B cell (primary cell): Measurements from ENCODE around the gene AMBN. TPM values are rescaled to one million over a fixed set of nuclear protein-coding genes. Genes with fewer than 3 reads are reported as not detected.
A peak's percentile ranks its signal among the peaks of the same experiment; 100 is the strongest.

Source experiments
- ATAC-seq: fragments of 200-7000 bp; cut with Tn5 transposase; one replicate; pipeline ENCODE4 v1.10.0; 2021; ENCODE audit warnings: low read depth, mild to moderate bottlenecking, moderate number of reproducible peaks, moderate library complexity
- CTCF ChIA-PET: fragments of 350-600 bp; sonication (Branson Sonifier 250); formaldehyde crosslinking; loops from one replicate; lab custom pipeline; 2021; ENCODE audit warnings: antibody characterized with exemption, inconsistent platforms; lab: Charles Lee
- POLR2A ChIA-PET: fragments of 350-600 bp; sonication (Branson Sonifier 250); formaldehyde crosslinking; loops from one replicate; lab custom pipeline; 2021; ENCODE audit warnings: antibody characterized with exemption; lab: Charles Lee
- DNase-seq: peaks from one replicate; pipeline ENCODE4 v3.0.0; 2013
- H2AFZ ChIP-seq: 2 replicates; pipeline ENCODE4 v1.6.1; 2012; ENCODE audit warnings: mild to moderate bottlenecking, low read depth, low read length; ENCODE audit not compliant: insufficient read depth, poor library complexity, severe bottlenecking
- H3K27ac ChIP-seq, 2 donors: 1 replicate in 1 of 2; 2 replicates in 1 of 2; pipeline ENCODE4 v1.5.1; 2012 to 2013; ENCODE audit warnings: low read length in 2 of 2, mild to moderate bottlenecking in 2 of 2, moderate library complexity in 1 of 2
- H3K27me3 ChIP-seq, 4 experiments: fragments of 200-600 bp in 1 of 4; sonication (generic) in 1 of 4; replicated peaks in 1 of 4; 1 replicate in 2 of 4; 2 replicates in 2 of 4; pipeline versions ENCODE4 v1.6.1 to v1.7.0; 2013 to 2016; ENCODE audit warnings: low read length in 3 of 4, mild to moderate bottlenecking in 2 of 4, mixed read lengths in 1 of 4, moderate library complexity in 1 of 4; ENCODE audit not compliant: insufficient read depth in 4 of 4, control insufficient read depth in 3 of 4; ENCODE audit errors: control extremely low read depth in 1 of 4
- H3K36me3 ChIP-seq, 2 experiments: replicated peaks in 1 of 2; 1 replicate in 1 of 2; 2 replicates in 1 of 2; pipeline versions ENCODE4 v1.6.1 to v1.7.1; 2013; ENCODE audit warnings: low read length in 1 of 2; ENCODE audit not compliant: insufficient read depth in 2 of 2, control insufficient read depth in 1 of 2; ENCODE audit errors: control extremely low read depth in 1 of 2, extremely low read depth in 1 of 2
- H3K4me1 ChIP-seq, 2 donors: fragments of 200-600 bp in 1 of 2; sonication (generic) in 1 of 2; 1 replicate in 1 of 2; 2 replicates in 1 of 2; pipeline versions ENCODE4 v1.5.1 to v1.6.1; 2013 to 2017; ENCODE audit warnings: low read length in 2 of 2; ENCODE audit not compliant: control insufficient read depth in 2 of 2, insufficient read depth in 2 of 2
- H3K4me2 ChIP-seq: replicated peaks from 2 replicates; pipeline ENCODE3; 2012; ENCODE audit warnings: mild to moderate bottlenecking, low read depth, low read length; ENCODE audit not compliant: poor library complexity, severe bottlenecking
- H3K4me3 ChIP-seq, 5 experiments: fragments of 200-600 bp in 1 of 5; sonication (generic) in 1 of 5; 1 replicate in 3 of 5; 2 replicates in 2 of 5; pipeline versions ENCODE4 v1.5.1 to v1.7.0; 2011 to 2016; ENCODE audit warnings: low read length in 4 of 5, mild to moderate bottlenecking in 4 of 5, low read depth in 2 of 5, control low read depth in 1 of 5, moderate library complexity in 1 of 5; ENCODE audit not compliant: insufficient read depth in 1 of 5; ENCODE audit errors: control extremely low read depth in 1 of 5, extremely low read depth in 1 of 5
- H3K79me2 ChIP-seq: fragments of 200-600 bp; sonication (generic); one replicate; pipeline ENCODE4 v1.6.0; 2016; ENCODE audit warnings: low read length; ENCODE audit not compliant: control insufficient read depth, insufficient read depth
- H3K9ac ChIP-seq: fragments of 200-600 bp; sonication (generic); 2 replicates; pipeline ENCODE4 v1.6.1; 2017; ENCODE audit warnings: mild to moderate bottlenecking, low read length, moderate library complexity
- H3K9me3 ChIP-seq, 3 donors: one replicate each; pipeline versions ENCODE4 v1.6.1 to v1.7.1; 2013; ENCODE audit warnings: low read length in 2 of 3; ENCODE audit not compliant: control insufficient read depth in 2 of 3, insufficient read depth in 1 of 3; ENCODE audit errors: control extremely low read depth in 1 of 3
- H4K20me1 ChIP-seq: 2 replicates; pipeline ENCODE4 v1.6.0; 2012; ENCODE audit warnings: mild to moderate bottlenecking, low read length; ENCODE audit not compliant: insufficient read depth, control insufficient read depth, poor library complexity, severe bottlenecking
- H3K27ac Mint-ChIP-seq: one replicate; pipeline ENCODE4 v1.8.0; 2021; ENCODE audit warnings: mixed read lengths
- H3K27me3 Mint-ChIP-seq: one replicate; pipeline ENCODE4 v1.8.0; 2021; ENCODE audit warnings: mixed read lengths
- H3K4me1 Mint-ChIP-seq: one replicate; pipeline ENCODE4 v1.8.0; 2021; ENCODE audit warnings: mixed read lengths
- H3K4me3 Mint-ChIP-seq: one replicate; pipeline ENCODE4 v1.8.0; 2021; ENCODE audit warnings: mixed read lengths
- H3K9me3 Mint-ChIP-seq: one replicate; pipeline ENCODE4 v1.8.0; 2022; ENCODE audit warnings: mixed read lengths; ENCODE audit not compliant: insufficient read depth
- CTCF ChIP-seq: fragments of 200-600 bp; IDR thresholded peaks from one replicate; pipeline ENCODE4 v1.8.0; 2022; ENCODE audit warnings: antibody characterized with exemption, mild to moderate bottlenecking
- EZH2 ChIP-seq: IDR thresholded peaks from 2 replicates; pipeline ENCODE4 v1.6.1; 2012; ENCODE audit warnings: borderline replicate concordance, low read depth, mild to moderate bottlenecking, moderate library complexity, low read length; ENCODE audit not compliant: insufficient read depth, poor library complexity, severe bottlenecking
- WGBS: methylation state at CpG from one replicate; pipeline ENCODE4 v1.1.5; 2013; ENCODE audit warnings: missing lambda C conversion rate; ENCODE audit not compliant: insufficient coverage; 5-methylcytosine and 5-hydroxymethylcytosine counted together
- intact Hi-C: fragments of 100-400 bp; cut with micrococcal nuclease; formaldehyde crosslinking; loops from one replicate; pipeline ENCODE4 v1.10.0; 2022
- polyA plus RNA-seq: library from polyadenylated mRNA; depleted of rRNA; stranded (reverse); fragments of >200 nt; gene quantifications from 2 replicates; pipeline ENCODE4 v1.2.3, GENCODE V29; 2012
- total RNA-seq, 2 donors: library from RNA; stranded (reverse); fragments of 120-200 nt in 1 of 2; gene quantifications; 1 replicate in 1 of 2; 2 replicates in 1 of 2; pipeline versions ENCODE4 v1.2.3 to v1.2.4, GENCODE V29; 2013 to 2022

Gene AMBN
- total and polyA plus RNA-seq, 2 donors (not counting 1 experiment from before 2014, with no cell fraction given), result not detected

- Histone ChIP-seq H3K4me3 (peak overlapping the region in 1 of 5 experiments; percentile 21), H3K9ac (peak overlapping the region; percentile 35), H3K4me2 (peak overlapping the region; percentile 56), H2AFZ (peak overlapping the region; percentile 40), H3K9me3 (no peaks in the 10 kb centered on the region), H3K36me3 (no peaks in the 10 kb centered on the region), H3K27ac (peak overlapping the region in 1 of 2 donors; percentile 18), H4K20me1 (no peaks in the 10 kb centered on the region), H3K27me3 (no peaks in the 10 kb centered on the region), H3K4me1 (peaks cover 16 to 17% of the 10 kb centered on the region in 2 donors), H3K79me2 (no peaks in the 10 kb centered on the region)
- ChIA-PET CTCF (interaction anchor here (0.6 kb wide), 1 partner anchor 353 kb away, joined by 4 read pairs; no protein-coding TSS in a partner anchor), POLR2A (no interaction called here)
- DNase-seq, result peak; percentile 12
- H3K27ac Mint-ChIP-seq, result no peak overlapping the region
- H3K9me3 Mint-ChIP-seq, result no peaks in the 10 kb centered on the region
- intact Hi-C loops, result no loop called here
- H3K4me3 Mint-ChIP-seq, result peak overlapping the region; percentile 46
- no peak for ATAC-seq
- TF ChIP-seq CTCF (no peak), EZH2 (no peak)
- H3K27me3 Mint-ChIP-seq, result peaks cover under 1% of the 10 kb centered on the region
- 7% methylated on average over 3 of the region's 9 CpGs for WGBS
- H3K4me1 Mint-ChIP-seq, result peaks cover 20% of the 10 kb centered on the region
These were observed 21.5 kb downstream of the AMBN start for GRCh38 chr4:70613306-70614183.

GRCh38 chr4:70614184-70614555 lies 22.1 kb downstream of the AMBN start:
- Histone ChIP-seq H4K20me1 (no peaks in the 10 kb centered on the region), H3K9ac (peak overlapping the region; percentile 35), H3K9me3 (no peaks in the 10 kb centered on the region), H3K27ac (peak overlapping the region in 1 of 2 donors; percentile 18), H3K36me3 (no peaks in the 10 kb centered on the region), H3K4me3 (peak overlapping the region in 1 of 5 experiments; percentile 21), H3K79me2 (no peaks in the 10 kb centered on the region), H3K27me3 (no peaks in the 10 kb centered on the region), H3K4me1 (peaks cover 16 to 17% of the 10 kb centered on the region in 2 donors), H2AFZ (no peak overlapping the region), H3K4me2 (peak overlapping the region; percentile 56)
- Mint-ChIP-seq H3K4me3 (peak overlapping the region; percentile 46), H3K27me3 (no peaks in the 10 kb centered on the region), H3K9me3 (no peaks in the 10 kb centered on the region), H3K4me1 (peaks cover 20% of the 10 kb centered on the region), H3K27ac (no peak overlapping the region)
- ChIA-PET POLR2A (no interaction called here), CTCF (interaction anchor here (1.1 kb wide), 1 partner anchor 11 kb away, joined by 3 read pairs; no protein-coding TSS in a partner anchor)
- DNase-seq (no peak), ATAC-seq (no peak)
- no peak for TF ChIP-seq EZH2
- TF ChIP-seq CTCF, result no peak
- no CpG with 5 or more reads among the region's 3 CpGs for WGBS
- intact Hi-C loops, result no loop called here
